ENCODE data around the gene KIAA0753.
A peak's percentile ranks its signal among the peaks of the same experiment; 100 is the strongest.
"Not testable (repeated sequence)": the region's sequence is repeated elsewhere in the genome, so short reads cannot be mapped to it uniquely, and the experiment has no call there.

Gene KIAA0753

DNA sequence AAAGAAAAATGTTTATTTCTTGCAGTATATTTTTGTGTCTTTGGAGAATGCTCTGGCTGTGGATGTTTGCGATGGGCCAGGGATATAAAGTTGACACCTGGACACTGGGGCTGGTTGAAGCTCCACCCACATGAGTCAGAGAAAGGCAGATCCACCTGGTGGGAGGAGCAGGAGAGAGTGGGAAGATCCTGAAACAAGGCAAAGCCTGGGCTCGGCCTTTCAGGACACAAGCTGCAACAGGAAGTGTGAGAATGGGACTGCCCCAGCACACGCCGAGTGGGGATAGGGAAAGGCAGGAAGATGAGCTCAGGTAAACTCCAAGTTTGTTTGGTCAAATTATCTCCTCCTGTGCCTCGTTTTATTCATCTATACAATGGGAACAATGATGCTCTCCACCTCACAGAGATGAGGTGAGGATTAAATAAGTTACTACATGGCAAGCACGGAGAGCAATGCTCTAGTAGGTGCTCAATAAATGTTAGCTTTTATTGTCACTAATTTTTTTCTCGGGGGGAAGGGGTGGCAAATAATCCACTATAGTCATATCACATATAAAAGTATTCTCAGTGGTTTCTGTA, 62.7 kb downstream of the KIAA0753 start:
- ATAC-seq: no peak
- no peaks in the 10 kb centered on the region for H3K9me3 Mint-ChIP-seq
- no peak overlapping the region for H3K4me3 Mint-ChIP-seq
- H3K27me3 Mint-ChIP-seq: no peaks in the 10 kb centered on the region
- no peak overlapping the region for H3K27ac Mint-ChIP-seq
- H3K4me1 Mint-ChIP-seq: peaks cover 23% of the 10 kb centered on the region
- H3K36me3 Mint-ChIP-seq: peaks cover 38% of the 10 kb centered on the region

DNA sequence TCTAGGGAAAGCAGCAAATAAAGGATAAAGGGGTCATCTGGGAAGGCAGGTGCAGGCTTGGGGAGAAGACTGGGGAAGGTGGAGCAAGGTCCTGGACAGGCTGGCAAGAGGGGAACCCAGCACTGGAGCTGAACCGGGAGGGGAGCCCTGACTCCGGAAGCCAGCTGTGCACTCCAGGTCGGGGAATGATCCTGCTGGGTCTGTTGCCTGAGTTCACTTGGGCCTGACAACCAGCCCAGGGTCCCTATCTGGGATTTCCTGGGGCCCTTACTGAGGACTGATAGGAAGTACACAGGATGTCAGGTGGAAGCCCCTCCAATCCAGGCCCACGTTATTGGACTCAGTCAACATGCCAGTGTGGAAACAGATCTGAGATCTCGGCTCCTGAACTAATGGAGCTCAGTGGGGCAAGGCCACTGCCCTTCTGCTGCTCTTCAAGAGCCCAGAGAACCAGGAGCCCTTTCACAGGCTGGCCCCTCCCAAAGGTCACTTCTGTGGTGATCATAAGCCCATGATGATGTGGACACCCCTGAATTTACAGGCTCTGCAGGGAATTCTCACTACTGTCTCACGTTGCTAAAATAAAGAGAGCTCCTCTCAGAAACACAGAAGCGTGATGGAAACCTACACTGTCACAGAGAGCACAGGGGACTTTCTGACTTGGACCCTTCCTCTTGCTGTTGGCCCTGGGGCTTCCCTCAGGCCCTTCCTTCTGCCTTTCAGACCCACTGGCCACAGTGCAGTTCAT, 64.3 kb downstream of the KIAA0753 start:
- Mint-ChIP-seq H3K27me3 (no peaks in the 10 kb centered on the region), H3K27ac (peak overlapping the region; percentile 30), H3K9me3 (no peaks in the 10 kb centered on the region), H3K4me1 (peaks cover 23% of the 10 kb centered on the region), H3K36me3 (peaks cover 29% of the 10 kb centered on the region), H3K4me3 (no peak overlapping the region)
- ATAC-seq: no peak

DNA sequence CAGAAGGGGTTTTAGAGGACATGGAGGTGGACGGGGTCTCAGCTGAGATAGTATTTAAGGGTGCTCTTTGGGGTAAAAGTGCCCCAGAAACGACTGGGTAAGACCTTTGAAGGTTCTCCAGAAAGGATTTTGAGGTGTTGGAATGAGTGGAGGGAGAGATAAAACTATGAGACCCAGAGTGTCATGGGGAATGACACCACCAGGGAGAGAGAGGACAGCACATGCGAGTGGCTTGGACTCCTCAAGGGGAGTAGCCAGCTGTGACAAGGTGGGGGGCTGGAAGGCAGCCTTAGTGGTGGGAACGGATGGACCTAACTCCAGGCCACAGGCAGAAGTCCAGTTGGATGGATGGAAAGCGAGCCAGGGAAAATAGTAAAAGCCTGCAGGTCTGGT, 64.9 kb downstream of the KIAA0753 start:
- Mint-ChIP-seq H3K27ac (peak overlapping the region; percentile 30), H3K9me3 (no peaks in the 10 kb centered on the region), H3K4me3 (peak overlapping the region; percentile 47), H3K27me3 (no peaks in the 10 kb centered on the region), H3K36me3 (peaks cover 29% of the 10 kb centered on the region), H3K4me1 (peaks cover 23% of the 10 kb centered on the region)
- no peak for ATAC-seq

DNA sequence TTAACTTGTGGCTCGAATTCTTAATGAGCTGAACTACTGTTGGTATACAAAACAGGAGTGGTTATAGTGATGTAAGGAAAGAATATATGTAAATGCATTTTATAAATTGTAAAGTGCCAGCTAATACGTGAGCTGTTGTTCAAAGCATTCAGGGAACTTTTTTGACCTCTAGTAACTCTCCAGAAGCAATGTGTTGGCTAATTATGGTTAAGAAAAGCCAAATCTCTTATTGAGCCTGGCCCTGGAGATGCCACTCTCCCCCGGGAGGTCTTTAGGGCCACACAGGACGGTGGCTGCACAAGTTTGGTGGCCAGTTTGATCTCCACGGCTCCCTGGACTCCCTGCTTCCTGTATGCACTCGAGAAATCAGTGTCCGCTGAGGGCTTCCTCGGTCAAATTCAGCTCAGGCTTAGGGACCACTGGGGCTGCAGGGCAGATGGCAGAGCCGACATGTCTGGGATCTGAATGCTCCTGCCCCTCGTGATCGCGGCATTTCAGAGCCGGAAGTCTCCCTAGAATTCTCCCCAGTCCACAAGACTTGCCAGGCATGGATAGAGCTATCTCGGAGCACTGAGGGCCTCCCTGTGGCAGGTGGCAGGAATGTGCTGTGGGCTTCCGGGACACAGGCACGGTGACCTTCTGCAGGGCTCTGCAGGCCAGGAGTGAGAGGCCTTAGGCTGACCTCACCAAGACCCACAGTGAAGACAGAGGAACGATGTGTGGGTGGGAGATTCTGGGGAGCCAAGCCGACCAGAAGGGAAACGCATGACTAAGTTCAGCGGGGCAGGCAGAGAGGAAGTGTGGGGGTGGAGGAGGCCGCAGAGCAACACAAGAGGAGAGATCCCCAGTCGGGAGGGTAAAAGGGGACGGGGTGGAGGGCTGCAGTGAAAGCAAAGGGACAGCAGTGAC, 65.6 kb downstream of the KIAA0753 start:
- Mint-ChIP-seq H3K36me3 (peaks cover 29% of the 10 kb centered on the region), H3K4me3 (peak overlapping the region; percentile 47), H3K9me3 (no peaks in the 10 kb centered on the region), H3K27me3 (no peaks in the 10 kb centered on the region), H3K27ac (peak overlapping the region; percentile 30), H3K4me1 (peaks cover 23% of the 10 kb centered on the region)
- peak; percentile 84 for ATAC-seq

DNA sequence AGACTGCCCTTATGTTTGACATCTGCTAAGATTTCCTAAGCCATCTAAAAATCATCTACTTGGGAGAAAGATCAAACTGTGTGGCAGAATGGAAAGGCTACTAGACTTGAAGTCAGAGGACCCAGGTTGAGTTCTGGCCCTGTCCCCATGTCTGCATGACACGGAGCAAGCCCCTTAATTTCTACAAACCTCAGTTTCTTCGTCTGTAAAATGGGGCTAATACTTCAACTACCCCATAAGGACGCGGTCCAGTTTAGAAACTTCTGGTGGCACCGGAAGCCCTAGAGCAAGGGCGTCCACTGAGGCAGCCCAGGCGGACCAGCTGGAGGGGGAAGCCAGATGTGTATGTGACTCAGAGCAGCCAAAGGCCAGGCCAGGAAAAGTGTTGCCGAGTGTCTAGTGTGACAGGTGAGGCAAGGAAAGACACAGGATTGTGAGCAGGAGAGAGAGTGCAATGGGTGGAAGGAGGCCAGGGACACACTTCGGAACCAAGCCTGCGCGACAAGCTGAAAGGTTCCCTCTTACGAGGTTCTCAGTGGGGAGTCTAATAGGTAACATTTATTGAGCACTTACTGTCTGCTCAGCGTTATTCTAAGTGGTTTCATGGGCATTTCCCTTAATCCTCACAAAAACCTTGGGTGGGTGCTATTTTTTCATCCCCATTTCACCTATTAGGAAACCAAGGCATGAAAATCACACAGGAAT, 66.4 kb downstream of the KIAA0753 start:
- no peaks in the 10 kb centered on the region for H3K9me3 Mint-ChIP-seq
- H3K4me3 Mint-ChIP-seq: no peak overlapping the region
- peaks cover 29% of the 10 kb centered on the region for H3K36me3 Mint-ChIP-seq
- peaks cover 23% of the 10 kb centered on the region for H3K4me1 Mint-ChIP-seq
- no peak overlapping the region for H3K27ac Mint-ChIP-seq
- no peak for ATAC-seq
- no peaks in the 10 kb centered on the region for H3K27me3 Mint-ChIP-seq

DNA sequence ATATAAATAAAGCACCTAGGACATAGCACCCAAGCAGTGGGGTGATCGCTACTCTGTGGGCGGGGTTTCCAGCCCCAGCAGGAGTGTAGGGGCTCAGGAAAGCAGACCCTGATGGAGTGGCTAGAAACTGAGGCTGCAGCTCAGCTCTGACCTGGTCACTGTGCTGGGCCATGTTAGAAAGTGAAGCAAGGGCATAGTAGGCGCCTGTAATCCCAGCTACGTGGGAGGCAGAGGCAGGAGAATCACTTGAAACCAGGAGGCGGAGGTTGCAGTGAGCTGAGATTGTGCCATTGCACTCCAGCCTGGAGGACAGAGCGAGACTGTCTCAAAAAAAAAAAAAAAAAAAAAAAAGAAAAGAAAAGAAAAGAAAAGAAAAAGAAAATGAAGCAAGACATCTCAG, 67.0 kb downstream of the KIAA0753 start:
- H3K27ac Mint-ChIP-seq, H3K27me3 Mint-ChIP-seq, H3K4me3 Mint-ChIP-seq, H3K9me3 Mint-ChIP-seq, ATAC-seq: not testable (repeated sequence)
- Mint-ChIP-seq H3K36me3 (peaks cover 29% of the 10 kb centered on the region), H3K4me1 (peaks cover 23% of the 10 kb centered on the region)

DNA sequence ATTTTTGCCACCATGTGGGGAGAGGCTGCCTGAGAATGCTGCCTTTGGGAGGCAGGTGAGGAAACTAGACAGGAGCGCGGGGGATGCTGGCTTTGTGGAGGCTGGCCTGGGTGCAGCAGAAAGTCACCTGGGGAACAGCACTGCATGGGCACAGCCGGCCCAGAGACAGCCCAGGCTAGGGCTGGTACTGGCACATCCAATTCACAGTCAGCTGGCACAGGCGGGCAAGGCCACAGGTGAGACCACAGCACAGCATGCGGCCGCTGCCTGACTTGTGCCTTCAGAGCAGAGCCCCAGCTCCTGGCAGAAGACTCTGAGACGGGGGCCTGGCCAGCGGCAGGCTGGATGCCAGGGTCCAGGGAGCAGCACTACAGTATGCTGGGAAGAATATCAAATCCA, 67.5 kb downstream of the KIAA0753 start:
- no peak overlapping the region for H3K27ac Mint-ChIP-seq
- ATAC-seq: no peak

DNA sequence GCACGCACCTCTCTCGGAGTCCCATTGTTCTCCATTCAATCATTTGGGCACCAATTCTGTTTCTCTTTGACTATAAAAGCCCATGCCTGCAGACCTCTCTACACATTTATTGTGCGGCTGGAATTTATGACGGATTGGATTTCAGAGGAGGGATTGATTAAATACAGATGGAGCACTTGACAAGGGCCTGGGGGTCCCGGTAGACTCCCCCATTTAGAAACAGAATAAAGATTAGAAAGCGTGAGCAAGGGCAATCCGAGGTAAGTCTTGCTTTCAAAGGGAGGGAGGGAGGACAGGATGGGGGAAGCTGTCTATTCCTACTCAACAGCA, 69.1 kb downstream of the KIAA0753 start:
- Mint-ChIP-seq H3K27ac (no peak overlapping the region), H3K36me3 (peaks cover 14% of the 10 kb centered on the region), H3K4me3 (no peak overlapping the region), H3K9me3 (no peaks in the 10 kb centered on the region), H3K4me1 (peaks cover 17% of the 10 kb centered on the region), H3K27me3 (peaks cover 14% of the 10 kb centered on the region)
- ATAC-seq: no peak

More for the DNA sequence above, 67.5 kb downstream of the KIAA0753 start:
- Mint-ChIP-seq H3K4me1 (peaks cover 23% of the 10 kb centered on the region), H3K9me3 (no peaks in the 10 kb centered on the region), H3K27me3 (peaks cover 1% of the 10 kb centered on the region), H3K4me3 (no peak overlapping the region), H3K36me3 (peaks cover 29% of the 10 kb centered on the region)

DNA sequence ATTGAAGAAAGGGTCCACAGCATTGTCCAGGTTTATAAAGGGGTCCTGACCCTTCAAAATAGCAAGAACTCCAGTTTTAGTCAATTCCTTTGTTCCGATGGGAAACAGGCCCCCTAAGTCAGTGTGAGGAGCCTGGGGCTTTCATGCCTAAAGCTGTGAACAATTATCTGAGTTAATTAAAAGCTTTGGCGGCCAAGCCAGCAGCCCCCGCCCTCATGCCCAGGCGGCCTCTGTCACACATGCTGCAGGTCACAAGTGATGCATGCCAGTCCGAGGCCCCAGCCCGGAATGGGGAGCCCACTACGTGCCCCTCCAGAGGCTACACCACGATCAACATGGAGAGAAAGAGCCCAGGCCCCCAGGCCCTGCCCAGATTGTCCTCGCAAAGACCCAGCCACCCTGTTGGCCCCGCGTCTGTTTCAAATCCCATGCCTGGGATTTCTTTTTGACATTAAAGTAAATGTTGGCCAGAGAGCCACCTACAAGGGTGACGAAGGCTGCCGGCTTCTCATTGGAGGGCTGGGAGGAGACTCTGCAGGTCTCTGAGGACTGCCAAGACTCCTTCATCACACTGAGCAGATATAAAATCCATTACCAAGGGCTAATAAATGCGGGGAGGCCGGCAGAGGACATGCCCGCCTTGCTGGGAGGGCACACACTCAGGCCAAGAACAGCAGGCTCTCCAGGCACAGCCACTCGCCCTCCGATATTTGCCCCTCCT, 69.6 kb downstream of the KIAA0753 start:
- no peak for ATAC-seq
- Mint-ChIP-seq H3K4me3 (no peak overlapping the region), H3K27me3 (peaks cover 19% of the 10 kb centered on the region), H3K9me3 (no peaks in the 10 kb centered on the region), H3K4me1 (peaks cover 12% of the 10 kb centered on the region), H3K36me3 (peaks cover 13% of the 10 kb centered on the region), H3K27ac (no peak overlapping the region)

DNA sequence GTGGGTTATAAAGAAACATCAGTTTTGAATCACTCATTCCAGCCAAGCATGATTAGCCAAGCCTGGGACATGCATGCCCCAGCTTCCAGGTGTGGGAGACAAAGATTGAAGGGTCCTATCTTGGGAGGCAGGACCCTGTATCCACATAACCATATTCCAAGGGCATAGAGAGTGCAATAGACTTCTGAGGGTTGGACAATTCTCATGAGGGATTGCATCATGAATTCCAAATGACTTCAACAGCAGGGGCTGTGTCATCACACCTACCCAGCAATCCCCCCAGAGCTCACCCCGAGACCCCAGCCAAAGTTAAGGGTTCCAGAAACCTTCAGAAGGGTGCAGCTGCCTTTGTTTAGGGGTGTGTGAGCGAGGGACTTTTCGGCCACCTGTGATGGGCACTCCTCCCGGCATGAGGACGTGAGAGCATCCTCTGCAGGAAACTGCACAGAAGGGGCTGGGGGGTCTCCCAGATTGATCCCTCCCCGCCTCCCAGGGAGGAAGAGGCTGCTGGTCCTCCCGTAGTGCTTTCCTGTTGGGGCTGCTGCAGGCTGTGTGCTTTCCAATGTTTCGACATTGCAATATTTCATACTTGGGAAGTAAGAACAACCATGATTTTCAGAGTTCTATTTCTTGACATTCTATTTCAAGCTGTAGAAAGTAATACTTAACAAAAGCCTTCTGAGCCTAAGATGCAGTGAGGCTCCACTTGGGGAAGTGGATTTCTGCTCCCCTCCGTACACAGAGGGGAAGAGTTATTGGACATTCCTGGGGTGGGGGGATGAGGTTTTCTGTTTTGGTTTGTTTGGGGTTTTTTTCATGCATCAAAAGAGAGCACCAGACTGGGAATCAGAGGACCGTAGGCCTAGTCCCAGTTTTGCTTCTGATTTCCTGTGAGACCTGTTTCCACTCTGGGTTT, 70.9 kb downstream of the KIAA0753 start:
- no peaks in the 10 kb centered on the region for H3K4me1 Mint-ChIP-seq
- ATAC-seq: no peak
- no peaks in the 10 kb centered on the region for H3K9me3 Mint-ChIP-seq
- no peak overlapping the region for H3K27ac Mint-ChIP-seq
- H3K36me3 Mint-ChIP-seq: peaks cover 8% of the 10 kb centered on the region
- H3K27me3 Mint-ChIP-seq: peaks cover 27% of the 10 kb centered on the region
- no peak overlapping the region for H3K4me3 Mint-ChIP-seq

DNA sequence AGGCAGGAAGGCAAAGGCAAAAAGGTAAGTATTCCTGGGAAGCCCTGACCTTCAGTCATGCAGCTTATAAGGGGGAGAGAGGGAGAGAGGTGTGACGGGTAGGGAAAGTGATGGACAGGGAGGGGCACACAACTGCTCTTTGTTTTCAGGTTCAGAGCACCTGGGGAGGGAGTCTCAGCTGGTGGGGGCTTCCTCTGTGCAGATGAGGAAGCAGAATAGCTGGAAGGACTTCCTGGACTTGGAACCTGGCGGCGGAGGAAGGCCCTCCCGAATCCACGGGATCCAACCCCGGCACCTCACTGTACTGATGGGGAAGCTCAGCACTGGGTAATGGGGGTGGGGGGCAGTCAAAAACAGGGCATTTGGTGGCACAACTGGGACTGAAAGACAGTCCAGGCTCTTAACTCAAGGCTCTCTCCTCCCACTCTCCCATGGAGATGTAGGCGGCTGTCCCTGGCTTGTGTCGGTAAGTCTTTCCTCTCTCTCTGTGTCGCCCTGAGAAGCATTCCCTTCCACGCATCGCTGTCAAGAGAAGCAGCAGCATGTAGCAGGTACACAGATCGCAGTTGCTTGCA, 72.2 kb downstream of the KIAA0753 start:
- no peak for ATAC-seq
- H3K9me3 Mint-ChIP-seq: no peaks in the 10 kb centered on the region
- no peak overlapping the region for H3K27ac Mint-ChIP-seq
- H3K36me3 Mint-ChIP-seq: peaks cover 16% of the 10 kb centered on the region
- no peaks in the 10 kb centered on the region for H3K4me1 Mint-ChIP-seq
- no peak overlapping the region for H3K4me3 Mint-ChIP-seq
- peaks cover 40% of the 10 kb centered on the region for H3K27me3 Mint-ChIP-seq

DNA sequence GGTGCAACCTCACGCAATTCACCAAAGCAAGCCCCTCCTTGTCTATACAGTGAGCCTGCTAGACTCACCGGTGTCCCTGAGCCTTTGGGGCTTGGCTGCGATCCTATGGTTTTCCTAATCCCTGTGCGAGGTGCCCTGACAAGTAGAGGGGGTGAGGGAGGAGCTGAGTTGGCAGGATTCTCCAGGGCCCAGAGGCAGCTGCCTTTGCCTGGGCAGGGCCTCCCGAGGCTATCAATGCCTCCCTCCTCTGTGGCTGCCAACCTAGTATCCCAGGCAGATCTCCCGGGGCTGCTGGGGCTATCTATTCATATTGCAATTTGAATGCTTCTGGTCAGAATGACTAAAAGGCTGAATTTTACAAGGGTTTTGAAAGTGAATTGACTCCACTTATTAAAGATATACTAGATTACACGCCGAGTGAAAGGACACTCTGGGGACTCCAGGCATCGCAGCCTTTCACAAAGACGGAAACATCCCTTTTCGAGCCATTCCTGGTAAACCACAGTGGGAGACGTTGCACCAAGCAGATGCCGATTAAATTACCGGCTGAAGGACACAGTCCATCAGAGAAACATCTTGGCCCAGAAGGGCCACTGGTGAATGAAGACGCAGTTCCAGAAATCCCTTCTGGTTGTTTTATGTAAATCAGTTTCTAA, 72.9 kb downstream of the KIAA0753 start:
- Mint-ChIP-seq H3K9me3 (no peaks in the 10 kb centered on the region), H3K4me3 (no peak overlapping the region), H3K4me1 (no peaks in the 10 kb centered on the region), H3K27ac (no peak overlapping the region), H3K27me3 (peaks cover 46% of the 10 kb centered on the region), H3K36me3 (peaks cover 13% of the 10 kb centered on the region)
- no peak for ATAC-seq

DNA sequence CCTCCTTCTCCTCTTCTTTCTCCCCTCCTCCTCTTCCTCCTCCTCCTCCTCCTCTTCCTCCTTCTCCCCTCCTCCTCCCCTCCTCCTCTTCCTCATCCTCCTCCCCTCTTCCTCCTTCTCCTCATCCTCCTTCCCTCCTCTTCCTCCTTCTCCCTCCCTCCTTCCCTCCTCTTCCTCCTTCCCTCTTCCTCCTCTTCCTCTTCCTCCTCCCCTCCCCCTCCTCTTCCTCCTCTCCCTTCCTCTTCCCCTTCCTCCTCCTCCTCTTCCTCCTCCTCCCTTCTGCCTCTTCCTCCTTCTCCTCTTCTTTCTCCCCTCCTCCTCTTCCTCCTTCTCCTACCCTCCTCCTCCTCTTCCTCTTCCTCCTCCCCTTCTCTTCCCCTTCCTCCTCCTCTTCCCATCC, 79.1 kb downstream of the KIAA0753 start:
- H3K27ac Mint-ChIP-seq: no peak overlapping the region
- no peak overlapping the region for H3K4me3 Mint-ChIP-seq
- peaks cover 11% of the 10 kb centered on the region for H3K36me3 Mint-ChIP-seq
- peaks cover 4% of the 10 kb centered on the region for H3K9me3 Mint-ChIP-seq
- H3K4me1 Mint-ChIP-seq: peaks cover 7% of the 10 kb centered on the region
- no peak for ATAC-seq
- peaks cover 90% of the 10 kb centered on the region for H3K27me3 Mint-ChIP-seq

Data from stimulated activated memory B cell treated with anti-CD40 and anti-IgM and Interleukin-4, amounts not matched to agents 10 μg/mL and 1 μg/mL and 100 μg/mL, for 72 hours (primary cell).